GM21515 (cell line): ENCODE measurements around the gene PHF20.
"Not testable (repeated sequence)": the region's sequence is repeated elsewhere in the genome, so short reads cannot be mapped to it uniquely, and the experiment has no call there.

Experiments
- ATAC-seq: cut with Tn5 transposase; IDR thresholded peaks from one replicate; pipeline ENCODE4 v1.9.1; 2021; ENCODE audit not compliant: unreplicated experiment

Gene PHF20

GRCh38 chr20:35838205-35838604, 66.4 kb downstream of the PHF20 start:
- no peak for ATAC-seq

- ATAC-seq, result no peak
These were observed 68.1 kb downstream of the PHF20 start for GRCh38 chr20:35839904-35840303.

DNA sequence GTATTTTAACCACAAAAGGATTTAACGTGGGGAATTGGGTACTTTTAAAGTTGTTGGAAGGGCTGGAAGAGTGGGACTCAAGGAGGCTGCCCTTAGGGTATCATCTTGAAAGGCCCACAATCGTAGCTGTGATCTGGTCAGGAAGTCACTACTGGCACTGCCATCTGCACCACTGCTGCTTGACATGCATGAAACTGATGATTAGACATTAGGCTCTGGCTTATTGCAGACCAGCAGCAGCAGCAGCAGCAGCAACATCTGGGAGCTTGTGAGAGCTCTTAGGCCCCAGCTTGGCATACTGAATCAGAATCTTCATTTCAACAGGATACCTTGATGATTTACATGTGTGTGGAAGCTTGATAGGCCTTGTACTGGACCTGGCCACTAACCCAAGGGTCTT, 68.6 kb downstream of the PHF20 start:
- no peak for ATAC-seq

- no peak for ATAC-seq
These were observed 70.5 kb downstream of the PHF20 start for GRCh38 chr20:35842361-35842760.

GRCh38 chr20:35843894-35844293, 72.1 kb downstream of the PHF20 start:
- not testable (repeated sequence) for ATAC-seq

DNA sequence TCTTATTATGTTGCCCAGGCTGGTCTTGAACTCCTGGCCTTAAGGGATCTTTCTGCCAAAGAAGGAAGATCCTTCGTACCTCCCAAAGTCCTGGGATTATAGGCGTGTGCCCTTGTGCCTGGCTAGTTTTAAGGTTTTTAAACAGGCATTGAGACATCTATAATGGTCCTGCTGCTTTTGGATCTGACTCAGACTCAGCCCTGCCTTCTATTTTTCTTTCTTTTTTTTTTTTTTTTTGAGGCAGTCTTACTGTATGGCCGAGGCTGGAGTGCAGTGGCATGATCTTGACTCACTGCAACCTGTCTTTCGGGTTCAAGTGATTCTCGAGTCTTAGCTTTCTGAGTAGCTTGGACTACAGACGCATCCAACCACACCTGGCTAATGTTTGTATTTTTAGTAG, 73.7 kb downstream of the PHF20 start:
- no peak for ATAC-seq

DNA sequence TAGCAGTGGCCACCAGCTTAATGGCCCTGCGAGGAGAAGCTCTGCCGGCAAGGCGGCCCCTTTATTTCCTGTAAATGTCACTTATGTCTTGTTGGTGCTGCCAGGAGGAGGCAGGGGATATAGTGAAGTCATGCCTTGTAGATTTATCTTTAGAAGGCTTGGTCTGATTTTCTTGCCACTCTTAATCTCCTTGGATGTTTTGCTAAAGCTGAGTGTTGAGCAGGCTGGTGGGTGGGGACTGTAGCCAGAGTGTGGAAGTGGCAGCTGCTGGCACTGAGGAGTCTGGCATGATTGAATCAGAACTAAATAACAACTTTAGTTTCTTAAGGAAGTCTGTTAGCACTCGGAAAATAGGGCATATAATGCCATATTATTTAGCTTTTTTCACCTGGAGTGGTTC, 77.9 kb downstream of the PHF20 start:
- ATAC-seq, result no peak

- not testable (repeated sequence) for ATAC-seq
These were observed 79.8 kb downstream of the PHF20 start for GRCh38 chr20:35851659-35852058.

DNA sequence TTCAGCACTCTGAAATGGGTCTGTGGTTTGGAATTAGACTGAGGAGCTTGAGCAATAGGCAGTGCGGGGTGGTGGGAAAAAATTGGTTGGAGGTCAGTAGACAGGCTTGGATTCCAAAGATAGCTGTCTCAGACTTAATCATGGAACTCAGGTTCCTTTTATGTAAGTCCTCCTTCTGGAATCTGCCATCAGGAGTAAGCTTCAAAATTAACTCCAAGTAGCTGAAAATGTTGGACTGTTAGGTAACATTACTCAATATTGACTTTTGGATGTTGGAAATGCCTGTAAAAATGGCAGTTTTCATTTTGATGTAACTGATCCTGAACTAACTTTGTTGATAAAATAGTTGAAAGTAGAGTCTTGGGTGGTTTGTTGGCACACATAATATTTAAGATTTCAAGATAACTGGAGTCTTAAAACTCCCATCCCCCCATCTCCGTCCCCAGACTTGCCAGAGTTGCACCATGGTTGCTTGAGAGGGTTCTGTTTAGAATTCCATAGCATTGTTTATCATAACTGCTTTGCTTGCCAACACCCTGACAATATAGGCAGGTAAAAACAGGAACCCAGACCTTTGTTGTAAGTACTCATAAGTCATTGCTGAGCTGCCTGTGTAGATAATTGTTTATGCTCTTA, 83.0 kb downstream of the PHF20 start:
- no peak for ATAC-seq

GRCh38 chr20:35855641-35856040, 83.8 kb downstream of the PHF20 start:
- ATAC-seq, result not testable (repeated sequence)

DNA sequence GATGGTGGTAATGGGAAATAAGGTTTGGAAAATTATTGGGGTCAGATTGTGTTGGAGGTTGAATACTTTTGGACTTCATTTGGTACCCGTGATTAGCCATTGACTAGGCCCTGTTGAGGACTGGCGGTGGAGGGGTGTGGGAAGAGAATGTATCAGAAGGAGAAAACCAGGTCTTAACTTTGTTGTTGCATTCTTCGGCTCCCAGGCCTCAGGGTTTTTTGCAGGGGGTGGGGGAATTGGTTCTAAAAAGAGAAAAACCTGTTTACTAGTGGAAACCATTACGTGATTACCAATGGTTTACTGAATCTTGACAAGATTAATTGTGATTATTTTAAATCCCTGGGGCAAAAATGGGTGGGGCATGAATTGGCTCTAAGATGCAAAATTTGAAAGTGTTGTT, 85.1 kb downstream of the PHF20 start:
- no peak for ATAC-seq

GRCh38 chr20:35866418-35867202, 94.8 kb downstream of the PHF20 start:
- no peak for ATAC-seq

DNA sequence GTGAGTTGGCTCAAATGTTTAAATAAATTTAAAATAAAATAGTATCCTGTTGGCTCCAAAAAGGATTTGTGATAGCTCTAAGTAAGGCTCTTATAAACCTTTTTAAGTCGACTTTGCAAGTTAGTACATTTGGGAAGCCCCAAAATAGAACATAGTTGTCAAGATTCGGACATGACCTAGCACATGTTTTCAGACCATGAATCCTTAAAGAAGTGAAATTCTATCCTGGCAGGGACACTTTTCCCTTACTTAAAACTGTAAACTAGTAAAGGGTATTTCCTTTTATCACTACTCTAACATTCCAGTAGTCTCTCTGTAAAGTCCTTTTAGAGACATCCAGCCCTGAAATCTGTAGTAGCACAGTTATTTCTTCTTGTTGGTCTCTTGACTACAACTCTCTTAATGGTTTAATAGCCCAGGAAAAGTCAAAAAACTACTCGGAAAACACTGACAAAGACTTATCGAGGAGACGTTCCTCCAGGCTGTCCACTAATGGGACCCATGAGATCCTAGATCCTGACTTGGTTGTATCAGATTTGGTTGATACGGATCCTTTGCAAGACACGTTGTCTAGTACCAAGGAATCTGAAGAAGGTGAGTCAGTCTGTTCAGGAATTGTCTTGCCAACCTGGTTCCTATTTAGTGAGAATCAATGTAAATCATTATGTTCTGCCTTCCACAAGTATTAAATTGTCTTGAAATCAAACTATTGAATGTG, 98.9 kb downstream of the PHF20 start:
- ATAC-seq, result no peak

GRCh38 chr20:35871259-35871771, 99.5 kb downstream of the PHF20 start:
- no peak for ATAC-seq

DNA sequence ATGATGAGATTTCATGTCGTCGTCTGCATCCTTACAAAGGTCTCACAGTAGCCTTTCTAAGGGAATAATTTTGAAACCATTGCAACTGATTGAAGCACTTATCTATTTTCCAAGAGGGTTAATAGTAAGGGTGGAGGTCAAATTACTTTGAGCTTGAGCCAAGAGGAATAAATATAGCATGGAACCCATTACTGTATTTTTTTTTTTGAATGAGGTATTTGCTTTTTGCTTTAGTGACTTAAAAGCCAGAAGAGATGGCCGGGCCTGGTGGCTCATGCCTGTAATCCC, 104.2 kb downstream of the PHF20 start:
- ATAC-seq, result no peak

DNA sequence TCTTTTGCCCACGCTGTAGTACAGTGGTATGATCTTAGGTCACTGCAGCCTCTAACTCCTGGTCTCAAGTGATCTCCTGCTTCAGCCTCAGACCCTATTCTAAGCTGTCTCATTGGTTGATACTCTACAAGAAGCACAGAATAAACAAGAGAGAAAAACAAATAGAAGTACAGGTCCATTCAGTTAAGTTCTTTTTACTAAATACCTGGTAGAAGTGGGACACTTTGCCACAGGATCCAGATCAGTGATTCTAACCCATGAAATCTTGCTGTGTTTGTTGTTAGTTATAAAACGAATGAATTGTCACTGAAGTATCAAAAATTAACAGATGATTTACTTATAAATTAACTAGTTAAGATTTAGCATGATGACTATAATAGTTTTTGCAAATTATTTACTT, 105.8 kb downstream of the PHF20 start:
- ATAC-seq, result no peak

DNA sequence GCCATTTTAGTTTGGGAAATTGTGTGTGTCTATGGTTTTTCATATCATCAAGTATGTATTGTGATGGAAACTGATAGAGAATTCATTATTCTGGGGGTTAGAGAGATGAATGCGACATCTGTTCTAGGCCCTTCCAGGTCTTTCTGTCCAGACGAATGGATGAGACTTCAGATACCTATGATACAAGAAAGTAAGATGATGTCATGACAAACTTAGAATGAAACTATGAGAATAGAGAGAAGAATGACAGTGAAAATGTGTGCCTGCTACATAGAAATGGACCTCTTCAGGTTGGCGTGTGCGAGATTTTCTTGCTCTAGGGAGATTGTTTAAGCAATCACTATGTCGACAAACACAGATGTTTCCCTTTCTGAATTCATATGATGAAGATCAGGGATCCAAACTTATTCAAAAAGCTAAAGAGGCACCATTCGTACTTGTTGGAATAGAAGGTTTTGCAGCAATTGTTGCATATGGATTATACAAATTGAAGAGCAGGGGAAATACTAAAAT, 106.4 kb downstream of the PHF20 start:
- ATAC-seq, result no peak

GRCh38 chr20:35881676-35882075, 109.9 kb downstream of the PHF20 start:
- ATAC-seq, result no peak

DNA sequence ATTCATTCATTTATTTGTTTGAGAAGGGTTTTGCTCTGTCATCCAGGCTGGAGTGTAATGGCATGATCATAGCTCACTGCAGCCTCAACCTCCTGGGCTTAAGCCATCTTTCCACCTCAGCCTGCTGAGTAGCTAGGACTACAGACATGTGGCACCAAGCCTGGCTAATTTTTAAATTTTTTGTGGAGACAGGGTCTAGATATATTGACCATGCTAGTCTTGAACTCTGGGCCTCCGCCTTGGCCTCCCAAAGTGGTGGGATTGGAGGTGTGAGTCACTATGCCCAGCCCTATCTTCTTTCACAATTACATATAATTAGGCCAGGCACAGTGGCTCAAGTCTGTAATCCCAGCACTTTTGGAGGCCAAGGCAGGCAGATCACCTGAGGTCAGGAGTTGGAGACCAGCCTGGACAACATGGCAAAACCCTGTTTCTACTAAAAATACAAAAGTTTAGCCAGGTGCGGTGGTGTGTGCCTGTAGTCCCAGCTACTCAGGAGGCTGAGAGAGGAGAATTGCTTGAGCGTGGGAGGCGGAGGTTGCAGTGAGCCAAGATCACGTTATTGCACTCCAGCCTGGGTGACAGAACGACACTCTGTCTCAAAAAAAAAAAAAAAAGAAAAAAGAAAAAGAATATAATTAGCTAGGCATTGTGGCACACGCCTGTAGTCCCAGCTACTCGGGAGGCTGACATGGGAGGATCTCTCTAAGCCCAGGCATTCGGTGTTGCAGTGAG, 110.8 kb downstream of the PHF20 start:
- ATAC-seq, result not testable (repeated sequence)

DNA sequence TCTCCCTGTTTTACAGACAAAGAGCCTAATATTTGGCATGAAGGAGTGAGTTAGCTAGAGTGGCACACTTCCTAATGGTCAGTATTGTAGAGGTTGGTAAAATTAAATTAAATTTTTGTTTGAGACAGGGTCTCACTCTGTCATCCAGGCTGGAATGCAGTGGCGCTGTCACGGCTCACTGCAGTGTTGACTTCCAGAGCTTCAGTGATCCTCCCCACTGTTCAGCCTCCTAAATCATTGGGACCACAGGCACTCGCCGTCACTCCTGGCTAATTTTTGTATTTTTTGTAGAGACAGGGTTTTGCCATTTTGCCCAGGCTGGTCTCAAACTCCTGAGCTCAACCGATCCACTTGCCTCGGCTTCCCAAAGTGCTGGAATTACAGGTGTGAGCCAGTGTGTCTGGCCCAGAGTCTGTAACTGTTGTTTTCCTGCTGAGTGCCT, 111.5 kb downstream of the PHF20 start:
- ATAC-seq, result no peak
